Esophagus squamous epithelium (tissue), 4 donors: ENCODE measurements around the gene GEMIN8.

ENCODE experiments used
- POLR2A ChIP-seq, 4 donors: fragments of 450-650 bp; IDR thresholded peaks; one replicate each; pipeline ENCODE4 v1.6.1; 2017; ENCODE audit warnings: antibody characterized with exemption in 4 of 4, mild to moderate bottlenecking in 4 of 4, moderate library complexity in 3 of 4
- TF ChIP-seq, protein P1 (sequence below), 6 experiments: fragments of 450-650 bp in 4 of 6; fragments of 200-600 bp in 2 of 6; sonication (generic) in 2 of 6; IDR thresholded peaks; one replicate each; pipeline ENCODE4 v1.5.1; 2016 to 2019; ENCODE audit warnings: antibody characterized with exemption in 6 of 6, mild to moderate bottlenecking in 4 of 6, moderate library complexity in 4 of 6

DNA sequence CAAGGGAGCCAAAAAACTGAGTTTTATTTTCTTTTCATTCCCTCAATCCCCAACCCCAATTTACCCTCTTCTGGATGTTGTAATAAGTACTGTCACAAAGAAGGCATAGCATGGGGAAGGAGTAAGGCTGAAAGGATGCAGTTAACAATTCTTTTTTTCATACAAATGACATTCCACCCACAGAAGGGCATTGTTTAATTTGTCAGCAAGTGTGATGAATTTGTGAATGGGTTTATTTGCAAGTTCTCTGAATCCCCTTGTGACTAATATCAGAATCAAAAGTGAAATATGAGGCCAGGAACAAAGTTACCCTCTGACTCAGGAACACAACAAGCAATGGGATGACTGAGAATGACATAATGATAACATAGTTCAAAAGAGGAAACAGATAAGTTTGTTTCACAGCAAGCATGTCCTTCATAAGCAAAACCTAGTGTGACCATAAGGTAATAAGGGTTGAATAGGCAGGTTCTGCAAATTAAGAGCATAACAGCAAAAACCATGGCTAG is 2.1 kb downstream of the GEMIN8 start:
- TF ChIP-seq, protein P1, sequence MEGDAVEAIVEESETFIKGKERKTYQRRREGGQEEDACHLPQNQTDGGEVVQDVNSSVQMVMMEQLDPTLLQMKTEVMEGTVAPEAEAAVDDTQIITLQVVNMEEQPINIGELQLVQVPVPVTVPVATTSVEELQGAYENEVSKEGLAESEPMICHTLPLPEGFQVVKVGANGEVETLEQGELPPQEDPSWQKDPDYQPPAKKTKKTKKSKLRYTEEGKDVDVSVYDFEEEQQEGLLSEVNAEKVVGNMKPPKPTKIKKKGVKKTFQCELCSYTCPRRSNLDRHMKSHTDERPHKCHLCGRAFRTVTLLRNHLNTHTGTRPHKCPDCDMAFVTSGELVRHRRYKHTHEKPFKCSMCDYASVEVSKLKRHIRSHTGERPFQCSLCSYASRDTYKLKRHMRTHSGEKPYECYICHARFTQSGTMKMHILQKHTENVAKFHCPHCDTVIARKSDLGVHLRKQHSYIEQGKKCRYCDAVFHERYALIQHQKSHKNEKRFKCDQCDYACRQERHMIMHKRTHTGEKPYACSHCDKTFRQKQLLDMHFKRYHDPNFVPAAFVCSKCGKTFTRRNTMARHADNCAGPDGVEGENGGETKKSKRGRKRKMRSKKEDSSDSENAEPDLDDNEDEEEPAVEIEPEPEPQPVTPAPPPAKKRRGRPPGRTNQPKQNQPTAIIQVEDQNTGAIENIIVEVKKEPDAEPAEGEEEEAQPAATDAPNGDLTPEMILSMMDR (IDR thresholded peaks at IDR 0.05), result no peak
- no peak for TF ChIP-seq POLR2A (IDR thresholded peaks at IDR 0.05)
